Measurements from ENCODE around the gene ITGA11. TPM values are rescaled to one million over a fixed set of nuclear protein-coding genes. Genes with fewer than 3 reads are reported as not detected.
A peak's percentile ranks its signal among the peaks of the same experiment; 100 is the strongest.

Gene ITGA11
- total and polyA plus RNA-seq, 9 donors = 1.2 to 34.5 (median 4.4) TPM

- H3K27ac ChIP-seq = no peak overlapping the region
- 81 to 95% (median 94%) methylated on average over 4 of the region's 4 CpGs for WGBS, 3 donors
- peak in 1 of 5 donors; percentile 3 for DNase-seq
Observed at GRCh38 chr15:68420186-68420684, 11.7 kb downstream of the ITGA11 start.

GRCh38 chr15:68419301-68420175 lies 12.4 kb downstream of the ITGA11 start:
- WGBS, 3 donors = 74 to 86% (median 80%) methylated on average over 5 of the region's 5 CpGs
- TF ChIP-seq EP300 (IDR thresholded peaks at IDR 0.05) (no peak), POLR2A (IDR thresholded peaks at IDR 0.05) (no peak), CTCF (IDR thresholded peaks at IDR 0.05) (no peak)
- no peaks in the 10 kb centered on the region for H3K36me3 ChIP-seq
- intact Hi-C loops (cut with DNase I) = no loop called here
- peaks cover 4% of the 10 kb centered on the region for H3K4me1 ChIP-seq (ENCODE audit: insufficient read depth)
- H3K9me3 ChIP-seq = no peaks in the 10 kb centered on the region
- H3K27ac ChIP-seq = no peak overlapping the region
- no peaks in the 10 kb centered on the region for H3K27me3 ChIP-seq
- peak in 1 of 5 donors; percentile 5 for DNase-seq
- no peak overlapping the region for H3K4me3 ChIP-seq

More at GRCh38 chr15:68420186-68420684, 11.7 kb downstream of the ITGA11 start:
- Histone ChIP-seq H3K4me1 (ENCODE audit: insufficient read depth) (peaks cover 4% of the 10 kb centered on the region), H3K4me3 (no peak overlapping the region), H3K27me3 (no peaks in the 10 kb centered on the region), H3K9me3 (no peaks in the 10 kb centered on the region), H3K36me3 (no peaks in the 10 kb centered on the region)
- intact Hi-C loops (cut with DNase I) = no loop called here
- TF ChIP-seq CTCF (IDR thresholded peaks at IDR 0.05) (no peak), POLR2A (IDR thresholded peaks at IDR 0.05) (no peak), EP300 (IDR thresholded peaks at IDR 0.05) (no peak)

GRCh38 chr15:68418611-68419161 lies 13.3 kb downstream of the ITGA11 start:
- TF ChIP-seq EP300 (IDR thresholded peaks at IDR 0.05) = no peak
- TF ChIP-seq CTCF (IDR thresholded peaks at IDR 0.05) = no peak
- 15 to 20% (median 18%) methylated on average over 6 of the region's 6 CpGs for WGBS, 3 donors
- intact Hi-C loops (cut with DNase I) = no loop called here
- no peaks in the 10 kb centered on the region for H3K9me3 ChIP-seq
- no peak overlapping the region for H3K27ac ChIP-seq
- peaks cover 10% of the 10 kb centered on the region for H3K4me1 ChIP-seq (ENCODE audit: insufficient read depth)
- H3K27me3 ChIP-seq = no peaks in the 10 kb centered on the region
- no peaks in the 10 kb centered on the region for H3K36me3 ChIP-seq
- peak in 1 of 5 donors; percentile 41 for DNase-seq
- no peak overlapping the region for H3K4me3 ChIP-seq

GRCh38 chr15:68417897-68418296 lies 14.1 kb downstream of the ITGA11 start:
- Histone ChIP-seq H3K9me3 (no peaks in the 10 kb centered on the region), H3K27ac (no peak overlapping the region), H3K27me3 (no peaks in the 10 kb centered on the region), H3K4me1 (ENCODE audit: insufficient read depth) (peaks cover 15% of the 10 kb centered on the region), H3K36me3 (no peaks in the 10 kb centered on the region), H3K4me3 (no peak overlapping the region)
- no peak for DNase-seq
- TF ChIP-seq POLR2A (IDR thresholded peaks at IDR 0.05) (no peak), CTCF (IDR thresholded peaks at IDR 0.05) (no peak), EP300 (IDR thresholded peaks at IDR 0.05) (no peak)
- WGBS, 3 donors = 38 to 54% (median 48%) methylated on average over 2 of the region's 2 CpGs
- intact Hi-C loops (cut with DNase I) = no loop called here

Measured in ovary (tissue), 9 donors.